NCI-H146 treated with DMSO at 0.1 percent for 48 hours (cell line): Measurements from ENCODE around the gene DHRS3.

ENCODE experiments used
- DNase-seq: peaks from one replicate; lab custom pipeline; 2025; ENCODE audit not compliant: unreplicated experiment; lab: John Stamatoyannopoulos, UW

DHRS3 gene

GRCh38 chr1:12555411-12556367, 62.3 kb downstream of the DHRS3 start:
- no peak for DNase-seq

- DNase-seq = no peak
These were observed 63.3 kb downstream of the DHRS3 start for GRCh38 chr1:12554521-12555305.

GRCh38 chr1:12553963-12554362, 64.0 kb downstream of the DHRS3 start:
- DNase-seq = no peak

- no peak for DNase-seq
These were observed 64.8 kb downstream of the DHRS3 start for GRCh38 chr1:12552951-12553921.

GRCh38 chr1:12552111-12552888, 65.7 kb downstream of the DHRS3 start:
- no peak for DNase-seq

- no peak for DNase-seq
These were observed 66.4 kb downstream of the DHRS3 start for GRCh38 chr1:12551584-12551983.

GRCh38 chr1:12549460-12550349, 68.3 kb downstream of the DHRS3 start:
- peak; percentile 19 for DNase-seq

- DNase-seq = no peak
These were observed 69.0 kb downstream of the DHRS3 start for GRCh38 chr1:12548973-12549459.

- no peak for DNase-seq
These were observed 69.6 kb downstream of the DHRS3 start for GRCh38 chr1:12548279-12548972.

GRCh38 chr1:12547586-12548225, 70.3 kb downstream of the DHRS3 start:
- DNase-seq = no peak

- no peak for DNase-seq
These were observed 71.0 kb downstream of the DHRS3 start for GRCh38 chr1:12546771-12547585.

GRCh38 chr1:12544992-12545391, 73.0 kb downstream of the DHRS3 start:
- no peak for DNase-seq

- no peak for DNase-seq
These were observed 73.7 kb downstream of the DHRS3 start for GRCh38 chr1:12544357-12544756.

GRCh38 chr1:12543740-12544154, 74.3 kb downstream of the DHRS3 start:
- no peak for DNase-seq

- no peak for DNase-seq
These were observed 75.1 kb downstream of the DHRS3 start for GRCh38 chr1:12542616-12543592.

GRCh38 chr1:12542138-12542465, 75.9 kb downstream of the DHRS3 start:
- DNase-seq = no peak
